Stimulated activated naive B cell treated with anti-CD40 and anti-IgM and Interleukin-4, amounts not matched to agents 10 μg/mL and 1 μg/mL and 100 μg/mL, for 72 hours (primary cell): ENCODE results near the gene EDDM13.

Experiments
- ATAC-seq, 2 donors: fragments of 150-1000 bp; cut with Tn5 transposase; replicated peaks; 2 replicates each; pipeline ENCODE4 v1.10.0; 2021; ENCODE audit warnings: moderate library complexity in 1 of 2
- DNase-seq: peaks from one replicate; pipeline ENCODE4 v3.0.0; 2021
- H3K27ac Mint-ChIP-seq: one replicate; pipeline ENCODE4 v1.8.0; 2022; ENCODE audit warnings: mild to moderate bottlenecking, mixed read lengths
- H3K27me3 Mint-ChIP-seq, 2 donors: one replicate each; pipeline ENCODE4 v1.8.0; 2022; ENCODE audit warnings: mixed read lengths in 2 of 2
- H3K36me3 Mint-ChIP-seq, 2 donors: one replicate each; pipeline ENCODE4 v1.8.0; 2022; ENCODE audit warnings: mixed read lengths in 2 of 2, mild to moderate bottlenecking in 1 of 2
- H3K4me1 Mint-ChIP-seq, 2 donors: one replicate each; pipeline ENCODE4 v1.8.0; 2022; ENCODE audit warnings: mixed read lengths in 2 of 2, mild to moderate bottlenecking in 1 of 2
- H3K4me3 Mint-ChIP-seq, 2 donors: one replicate each; pipeline ENCODE4 v1.8.0; 2022; ENCODE audit warnings: mild to moderate bottlenecking in 2 of 2, mixed read lengths in 2 of 2, moderate library complexity in 1 of 2
- H3K9me3 Mint-ChIP-seq, 2 donors: one replicate each; pipeline ENCODE4 v1.8.0; 2022; ENCODE audit warnings: mixed read lengths in 2 of 2, mild to moderate bottlenecking in 1 of 2

The EDDM13 gene

GRCh38 chr19:56356944-56357343 is 84.4 kb downstream of the EDDM13 start:
- Mint-ChIP-seq H3K4me1 (no peaks in the 10 kb centered on the region), H3K36me3 (peaks cover 26 to 34% of the 10 kb centered on the region in 2 donors), H3K27ac (no peak overlapping the region), H3K27me3 (no peaks in the 10 kb centered on the region), H3K4me3 (no peak overlapping the region), H3K9me3 (peaks cover 16 to 19% of the 10 kb centered on the region in 2 donors)
- ATAC-seq (no peak), DNase-seq (no peak)
